ENCODE data around the gene DNAJC9.
"Not testable (repeated sequence)": the region's sequence is repeated elsewhere in the genome, so short reads cannot be mapped to it uniquely, and the experiment has no call there.

Gene DNAJC9, protein sequence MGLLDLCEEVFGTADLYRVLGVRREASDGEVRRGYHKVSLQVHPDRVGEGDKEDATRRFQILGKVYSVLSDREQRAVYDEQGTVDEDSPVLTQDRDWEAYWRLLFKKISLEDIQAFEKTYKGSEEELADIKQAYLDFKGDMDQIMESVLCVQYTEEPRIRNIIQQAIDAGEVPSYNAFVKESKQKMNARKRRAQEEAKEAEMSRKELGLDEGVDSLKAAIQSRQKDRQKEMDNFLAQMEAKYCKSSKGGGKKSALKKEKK

GRCh38 chr10:73246646-73247508 is at the start of gene DNAJC9:
Gene DNAJC9 (minus strand): TSS chr10:73247255. CDS start chr10:73247189, 66 bp downstream.
- peak; percentile 93 to 95 for DNase-seq (ENCODE audit: low read depth in 1 of 2, low spot score in 1 of 2)

- no peak for DNase-seq (ENCODE audit: low read depth in 1 of 2, low spot score in 1 of 2)
Measured at GRCh38 chr10:73293461-73293860, 46.4 kb upstream of the DNAJC9 start.

- DNase-seq (ENCODE audit: low read depth in 1 of 2, low spot score in 1 of 2): no peak
Measured at GRCh38 chr10:73289958-73290357, 42.9 kb upstream of the DNAJC9 start.

DNA sequence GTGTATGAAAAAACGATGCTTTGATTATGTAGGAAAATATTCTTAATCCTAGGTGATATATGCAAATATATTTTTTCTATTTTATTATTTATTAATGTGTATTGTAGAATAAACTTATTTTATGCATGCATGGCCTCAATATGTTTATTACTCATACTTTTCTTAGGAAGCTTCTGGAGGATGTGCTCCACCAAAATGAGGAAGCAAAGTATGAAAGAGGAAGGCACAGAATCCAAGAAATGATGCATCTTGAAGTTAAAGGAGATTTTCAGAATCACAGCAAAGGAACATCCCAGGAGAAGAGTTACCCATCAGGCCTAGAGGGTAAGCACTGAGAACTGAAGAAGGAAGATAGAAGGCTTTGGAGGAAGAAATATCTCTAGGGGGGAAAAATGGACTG is 40.4 kb upstream of the DNAJC9 start:
- DNase-seq (ENCODE audit: low read depth in 1 of 2, low spot score in 1 of 2): no peak

DNA sequence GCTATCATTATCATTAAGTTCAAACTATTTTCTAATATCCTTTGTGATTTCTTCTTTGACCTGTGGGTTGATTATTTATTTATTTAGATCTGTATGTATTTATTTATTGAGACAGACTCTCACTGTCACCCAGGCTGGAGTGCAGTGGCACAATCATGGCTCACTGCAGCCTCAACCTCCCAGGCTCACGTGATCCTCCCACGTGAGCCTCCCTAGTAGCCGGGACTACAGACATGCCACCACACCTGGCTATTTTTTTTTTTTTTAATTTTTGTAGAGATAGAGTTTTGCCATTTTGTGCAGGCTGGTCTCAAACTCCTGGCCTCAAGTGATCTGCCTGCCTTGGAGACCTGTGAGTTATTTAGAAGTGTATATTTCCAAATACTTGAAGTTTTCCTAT is 34.0 kb upstream of the DNAJC9 start:
- no peak for DNase-seq (ENCODE audit: low read depth in 1 of 2, low spot score in 1 of 2)

DNA sequence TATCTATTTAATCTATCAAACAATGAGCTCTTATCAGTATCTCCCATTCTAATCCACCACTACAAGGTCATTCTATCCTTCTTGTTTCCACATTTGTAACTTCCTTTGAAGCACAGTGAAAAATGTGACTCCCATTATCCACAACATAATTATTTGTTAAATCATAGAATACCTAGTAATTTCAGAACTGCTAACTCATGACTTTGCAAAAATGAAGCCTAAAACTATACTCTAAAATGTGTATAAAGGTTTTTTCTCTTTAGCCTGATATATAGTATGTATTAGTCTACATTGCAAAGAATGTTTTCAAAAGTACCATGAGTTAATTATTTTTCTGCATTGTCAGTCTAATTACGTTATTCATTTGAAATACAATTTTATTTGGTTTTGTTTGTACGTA is 17.4 kb upstream of the DNAJC9 start:
- DNase-seq (ENCODE audit: low read depth in 1 of 2, low spot score in 1 of 2): no peak

DNA sequence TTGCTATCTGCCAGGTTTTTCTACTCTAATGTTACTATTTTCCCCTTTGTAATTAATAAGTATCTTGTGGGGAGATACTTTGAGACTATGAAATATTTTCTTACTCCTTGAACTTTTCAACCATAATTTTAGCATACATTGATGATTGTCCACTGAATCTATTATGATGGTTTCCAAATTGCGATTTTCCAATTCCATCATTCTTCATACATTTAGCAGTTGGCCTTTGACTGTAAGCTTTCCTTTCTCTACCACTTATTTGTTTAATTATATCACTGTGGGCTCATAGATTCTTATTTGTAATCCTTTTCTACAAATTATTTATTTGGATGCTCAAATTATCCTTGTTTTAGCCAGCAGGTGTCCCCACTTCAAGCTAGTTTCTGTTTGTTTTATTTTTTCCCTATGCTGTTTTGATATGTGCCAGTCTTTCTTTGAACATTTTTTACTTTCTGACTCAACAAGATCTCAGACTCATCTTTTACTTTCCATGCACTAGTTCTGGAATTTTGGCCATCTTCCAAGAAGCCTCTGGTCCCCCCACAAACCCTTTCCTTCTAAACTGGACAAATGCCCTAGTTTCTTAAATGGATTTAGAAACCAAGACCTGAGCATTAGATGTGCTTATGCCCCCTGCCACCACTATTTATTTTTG is 16.8 kb upstream of the DNAJC9 start:
- no peak for DNase-seq (ENCODE audit: low read depth in 1 of 2, low spot score in 1 of 2)

GRCh38 chr10:73262880-73263555 is 16.0 kb upstream of the DNAJC9 start:
- DNase-seq (ENCODE audit: low read depth in 1 of 2, low spot score in 1 of 2): no peak

DNA sequence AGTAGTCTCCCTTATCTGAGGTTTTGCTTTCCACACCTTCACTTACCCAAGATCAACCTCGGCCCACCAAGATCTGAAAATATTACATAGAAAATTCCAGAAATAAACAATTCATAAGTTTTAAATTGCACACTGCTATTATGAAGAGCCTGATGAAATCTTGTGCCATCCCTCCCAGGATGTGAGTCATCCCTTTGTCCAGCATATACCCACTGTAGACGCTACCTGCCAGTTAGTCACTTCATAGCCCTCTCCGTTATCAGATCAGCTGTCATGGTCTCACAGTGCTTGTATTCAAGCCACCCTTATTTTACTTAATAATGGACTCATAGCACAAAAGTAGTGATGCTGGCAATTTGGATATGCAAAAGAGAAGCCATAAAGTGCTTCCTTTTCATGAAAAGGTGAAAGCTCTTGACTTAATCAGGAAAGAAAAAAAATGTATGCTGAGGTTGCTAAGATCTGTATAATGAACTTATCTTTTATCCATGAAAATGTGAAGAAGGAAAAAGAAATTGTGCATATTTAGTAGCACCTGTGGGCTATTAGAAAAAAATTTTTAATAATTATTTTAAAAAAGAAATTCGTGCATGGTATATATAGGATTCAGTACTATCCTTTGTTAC is 15.2 kb upstream of the DNAJC9 start:
- no peak for DNase-seq (ENCODE audit: low read depth in 1 of 2, low spot score in 1 of 2)

DNA sequence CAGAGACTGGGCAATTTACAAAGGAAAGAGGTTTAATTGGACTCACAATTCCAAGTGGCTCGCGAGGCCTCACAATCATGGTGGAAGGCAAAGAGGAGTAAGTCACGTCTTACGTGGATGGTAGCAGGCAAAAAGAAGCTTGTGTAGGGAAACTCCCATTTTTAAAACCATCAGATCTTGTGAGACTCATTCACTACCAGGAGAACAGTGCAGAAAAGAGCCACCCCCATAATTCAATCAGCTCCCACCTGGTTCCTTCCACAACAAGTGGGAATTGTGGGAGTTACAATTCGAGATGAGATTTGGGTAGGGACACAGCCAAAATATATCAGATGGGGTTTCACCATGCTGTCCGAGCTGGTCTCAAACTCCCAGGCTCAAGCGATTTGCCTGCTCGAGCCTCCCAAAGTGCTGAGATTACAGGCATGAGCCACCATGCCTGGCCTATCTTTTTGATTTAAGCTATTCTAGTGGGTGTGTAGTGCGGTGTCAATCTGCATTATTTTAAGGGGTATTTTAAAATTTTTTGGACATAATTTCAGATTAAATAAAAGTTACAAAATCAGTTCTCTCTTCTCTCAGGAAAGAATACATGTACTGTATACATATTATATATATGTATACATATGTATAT is 14.4 kb upstream of the DNAJC9 start:
- DNase-seq (ENCODE audit: low read depth in 1 of 2, low spot score in 1 of 2): no peak

DNA sequence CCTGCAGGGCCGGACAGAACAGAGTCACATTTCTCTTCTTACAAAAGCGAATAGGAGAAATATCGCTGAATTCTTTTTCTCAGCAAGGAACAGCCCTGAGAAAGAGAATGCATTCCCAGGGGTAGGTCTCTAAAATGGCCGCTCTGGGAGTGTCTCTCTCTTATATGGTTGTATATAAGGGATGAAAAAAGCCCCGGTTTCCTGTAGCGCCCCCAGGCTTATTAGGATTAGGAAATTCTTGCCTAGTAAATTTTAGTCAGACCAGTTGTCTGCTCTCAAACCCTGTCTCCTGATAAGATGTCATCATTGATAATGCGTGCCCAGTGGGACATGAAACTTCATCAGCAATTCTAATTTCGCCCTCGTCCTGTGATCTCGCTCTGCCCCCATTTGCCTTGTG is 11.6 kb upstream of the DNAJC9 start:
- not testable (repeated sequence) for DNase-seq (ENCODE audit: low read depth in 1 of 2, low spot score in 1 of 2)

- no peak for DNase-seq (ENCODE audit: low read depth in 1 of 2, low spot score in 1 of 2)
Measured at GRCh38 chr10:73253225-73253555, 6.1 kb upstream of the DNAJC9 start.

DNA sequence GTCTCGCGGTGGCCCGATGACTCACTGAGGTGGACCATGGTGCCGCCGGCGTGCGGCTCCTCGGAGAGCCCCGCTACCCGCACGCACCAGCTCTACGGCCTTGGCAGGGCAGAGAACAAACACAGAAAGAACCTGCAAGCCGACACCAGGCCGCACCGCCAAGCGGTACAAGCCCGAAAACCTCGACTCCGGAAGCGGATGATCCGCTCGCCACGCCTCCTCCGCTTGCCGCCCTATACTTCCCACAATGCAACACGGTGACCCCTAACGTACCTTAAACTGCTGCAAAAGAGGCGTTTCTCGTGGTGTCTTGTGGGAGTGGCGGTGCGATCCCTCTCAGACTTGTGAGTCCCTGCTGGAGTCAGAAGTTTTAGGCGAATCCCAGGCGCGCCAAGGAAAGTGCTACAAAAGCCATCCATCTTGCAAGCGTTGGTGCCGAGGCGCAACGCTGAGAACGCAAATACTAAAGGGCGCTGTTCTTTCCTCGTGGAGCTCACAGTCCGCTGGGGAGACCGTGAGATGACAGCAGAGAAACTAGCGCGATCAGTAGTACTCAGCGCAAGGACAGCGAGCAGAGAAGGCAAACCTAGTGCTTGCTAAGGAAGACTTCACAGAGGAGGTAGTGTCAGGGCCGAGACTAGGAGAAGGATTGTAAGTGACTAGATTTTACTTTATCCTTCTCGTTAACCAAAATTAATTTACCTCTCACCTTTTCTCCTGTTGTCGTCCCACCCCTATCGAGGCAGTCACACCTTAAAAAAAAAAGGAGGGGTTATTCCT is 5.6 kb upstream of the DNAJC9 start, which contains the start of gene MRPS16:
Gene MRPS16, minus strand, starts transcription at position 200 of the 780 bp plus-strand sequence. Its CDS starts 162 bp downstream, at position 38.
- DNase-seq (ENCODE audit: low read depth in 1 of 2, low spot score in 1 of 2): peak; percentile 84 to 85

DNA sequence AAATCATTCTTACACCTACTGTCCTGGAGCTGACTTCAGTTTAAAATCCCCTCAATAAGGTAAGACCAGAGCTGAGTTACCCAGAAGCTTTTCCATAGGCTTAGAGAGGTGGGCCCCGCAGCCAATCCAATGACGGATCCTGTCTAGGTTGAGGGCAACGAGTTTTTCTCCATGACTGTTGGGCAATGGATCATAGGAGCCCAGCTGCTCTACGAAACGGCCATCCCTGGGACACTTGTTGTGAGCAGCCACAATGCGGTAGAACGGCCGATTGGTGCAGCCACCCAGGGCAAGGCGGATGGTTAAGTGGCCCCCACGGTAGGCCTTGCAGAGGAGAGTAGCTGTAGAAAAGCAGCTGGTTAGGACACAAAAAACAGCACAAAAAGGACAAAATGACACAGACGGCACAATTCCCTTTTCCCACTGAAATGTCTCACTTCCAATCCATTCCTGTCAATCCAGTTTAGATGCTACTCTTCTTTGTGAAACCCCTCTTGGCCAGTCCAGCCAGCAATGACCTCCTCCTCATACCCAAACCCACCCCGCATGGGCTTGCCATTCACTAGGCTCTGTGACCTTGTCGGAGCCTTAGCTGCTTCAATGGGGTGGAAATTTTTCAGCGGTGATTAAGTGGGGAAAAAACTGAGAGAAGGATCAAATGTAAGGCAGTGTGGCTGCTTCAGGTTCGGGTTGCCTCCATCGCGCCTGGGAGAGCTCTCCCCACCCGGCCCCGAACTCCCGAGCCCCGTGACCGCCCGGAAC is 4.8 kb upstream of the DNAJC9 start:
- DNase-seq (ENCODE audit: low read depth in 1 of 2, low spot score in 1 of 2): no peak

DNA sequence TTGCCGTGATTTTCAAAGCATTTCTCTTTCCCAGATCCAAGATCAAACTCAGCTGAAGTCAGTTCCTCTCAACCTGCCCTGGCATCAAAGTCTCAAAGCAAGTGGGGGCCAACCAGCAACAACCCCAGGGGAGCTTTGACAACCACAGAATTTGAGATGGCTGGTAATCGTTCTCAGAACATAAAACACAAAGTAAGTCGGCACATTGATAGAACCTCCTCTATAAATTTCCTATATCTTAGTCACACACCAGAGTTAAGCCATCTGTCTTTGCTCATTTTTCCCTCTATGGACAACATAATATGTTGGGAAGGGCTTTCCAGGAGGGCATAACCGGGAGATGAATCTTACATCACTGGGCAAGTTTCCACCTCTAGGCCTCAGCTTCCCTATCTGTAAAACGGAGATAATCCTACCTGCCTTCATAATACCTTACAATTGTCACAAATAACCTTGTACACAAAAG is 1.2 kb upstream of the DNAJC9 start:
- no peak for DNase-seq (ENCODE audit: low read depth in 1 of 2, low spot score in 1 of 2)

GRCh38 chr10:73247509-73248258 is 629 bp upstream of the DNAJC9 start:
- DNase-seq (ENCODE audit: low read depth in 1 of 2, low spot score in 1 of 2): no peak

- no peak for DNase-seq (ENCODE audit: low read depth in 1 of 2, low spot score in 1 of 2)
Measured at GRCh38 chr10:73246322-73246645, 771 bp downstream of the DNAJC9 start.

DNA sequence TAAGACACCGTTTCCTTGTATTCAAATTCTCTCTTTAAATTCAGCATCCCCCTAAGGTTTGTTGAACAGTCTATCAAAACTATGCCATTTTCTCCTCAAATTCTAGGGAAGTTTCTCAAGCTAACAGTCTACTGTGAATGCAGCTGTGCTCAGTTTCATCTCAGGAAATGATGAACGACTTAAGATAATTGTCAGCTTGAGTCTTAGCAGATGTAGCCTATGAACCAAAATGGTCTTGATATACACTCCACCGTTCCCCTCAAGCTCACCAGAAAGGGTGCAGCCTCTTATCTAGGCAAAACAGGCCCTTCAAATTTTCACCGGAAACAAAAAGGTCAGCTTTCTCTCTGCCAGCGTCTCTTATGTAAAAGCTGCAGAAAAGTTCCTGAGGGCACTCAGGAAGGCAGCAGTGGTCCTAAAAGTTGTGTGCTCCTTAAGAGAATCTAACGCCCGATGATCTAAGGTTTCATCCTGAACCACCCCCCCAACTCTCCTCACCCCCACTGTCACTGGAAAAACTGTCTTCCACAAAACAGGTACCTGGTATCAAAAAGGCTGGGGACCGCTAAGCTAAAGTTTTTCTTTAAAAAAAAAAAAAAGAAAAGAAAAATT is 2.1 kb downstream of the DNAJC9 start:
- DNase-seq (ENCODE audit: low read depth in 1 of 2, low spot score in 1 of 2): no peak
